GM12873 (cell line): ENCODE measurements around the gene LILRB1.
"Not testable (repeated sequence)": the region's sequence is repeated elsewhere in the genome, so short reads cannot be mapped to it uniquely, and the experiment has no call there.

Experiments used
- TF ChIP-seq, protein P1 (sequence below): IDR thresholded peaks from 2 replicates; pipeline ENCODE4 v1.5.1; 2012; ENCODE audit warnings: low read depth, mild to moderate bottlenecking, moderate library complexity, low read length, control low read depth; ENCODE audit not compliant: insufficient read depth; ENCODE audit errors: missing control alignments

LILRB1 gene

DNA sequence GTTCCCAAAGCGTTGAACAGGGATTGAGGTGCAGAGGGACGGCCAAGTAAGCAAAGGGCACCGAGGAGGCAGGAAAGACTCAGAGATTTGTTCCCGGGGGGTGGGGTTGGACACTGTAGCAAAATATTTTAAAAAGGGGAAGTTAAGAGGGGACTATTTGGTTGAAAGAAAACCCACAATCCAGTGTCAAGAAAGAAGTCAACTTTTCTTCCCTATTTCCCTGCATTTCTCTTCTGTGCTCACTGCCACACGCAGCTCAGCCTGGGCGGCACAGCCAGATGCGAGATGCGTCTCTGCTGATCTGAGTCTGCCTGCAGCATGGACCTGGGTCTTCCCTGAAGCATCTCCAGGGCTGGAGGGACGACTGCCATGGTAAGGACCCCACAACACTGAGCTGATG is at the start of gene LILRB1:
Gene LILRB1 (plus strand): TSS at position 223 of the 400 bp plus-strand sequence. CDS start 590 bp downstream, outside the sequence.
- TF ChIP-seq, protein P1, sequence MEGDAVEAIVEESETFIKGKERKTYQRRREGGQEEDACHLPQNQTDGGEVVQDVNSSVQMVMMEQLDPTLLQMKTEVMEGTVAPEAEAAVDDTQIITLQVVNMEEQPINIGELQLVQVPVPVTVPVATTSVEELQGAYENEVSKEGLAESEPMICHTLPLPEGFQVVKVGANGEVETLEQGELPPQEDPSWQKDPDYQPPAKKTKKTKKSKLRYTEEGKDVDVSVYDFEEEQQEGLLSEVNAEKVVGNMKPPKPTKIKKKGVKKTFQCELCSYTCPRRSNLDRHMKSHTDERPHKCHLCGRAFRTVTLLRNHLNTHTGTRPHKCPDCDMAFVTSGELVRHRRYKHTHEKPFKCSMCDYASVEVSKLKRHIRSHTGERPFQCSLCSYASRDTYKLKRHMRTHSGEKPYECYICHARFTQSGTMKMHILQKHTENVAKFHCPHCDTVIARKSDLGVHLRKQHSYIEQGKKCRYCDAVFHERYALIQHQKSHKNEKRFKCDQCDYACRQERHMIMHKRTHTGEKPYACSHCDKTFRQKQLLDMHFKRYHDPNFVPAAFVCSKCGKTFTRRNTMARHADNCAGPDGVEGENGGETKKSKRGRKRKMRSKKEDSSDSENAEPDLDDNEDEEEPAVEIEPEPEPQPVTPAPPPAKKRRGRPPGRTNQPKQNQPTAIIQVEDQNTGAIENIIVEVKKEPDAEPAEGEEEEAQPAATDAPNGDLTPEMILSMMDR = not testable (repeated sequence)

DNA sequence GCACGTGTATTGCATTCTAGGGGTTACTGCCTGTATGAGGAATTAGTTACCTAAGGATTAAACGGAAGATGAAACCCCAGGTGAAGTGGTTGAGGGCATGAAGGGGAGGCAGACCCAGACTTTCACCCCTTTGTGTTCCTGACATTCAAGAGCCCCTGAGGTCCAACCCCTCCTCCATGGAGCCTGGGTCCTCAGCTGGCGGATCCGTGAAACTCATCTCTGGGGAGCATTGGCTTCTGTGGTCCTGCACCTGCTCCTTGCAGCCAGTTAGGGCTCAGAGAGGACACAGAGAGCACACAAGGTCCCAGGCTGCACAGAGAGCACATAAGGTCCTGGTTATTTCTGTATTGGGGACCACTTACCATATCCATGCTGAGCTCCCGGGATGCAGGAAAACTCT is 43.9 kb upstream of the LILRB1 start:
- TF ChIP-seq, protein P1 = no peak

DNA sequence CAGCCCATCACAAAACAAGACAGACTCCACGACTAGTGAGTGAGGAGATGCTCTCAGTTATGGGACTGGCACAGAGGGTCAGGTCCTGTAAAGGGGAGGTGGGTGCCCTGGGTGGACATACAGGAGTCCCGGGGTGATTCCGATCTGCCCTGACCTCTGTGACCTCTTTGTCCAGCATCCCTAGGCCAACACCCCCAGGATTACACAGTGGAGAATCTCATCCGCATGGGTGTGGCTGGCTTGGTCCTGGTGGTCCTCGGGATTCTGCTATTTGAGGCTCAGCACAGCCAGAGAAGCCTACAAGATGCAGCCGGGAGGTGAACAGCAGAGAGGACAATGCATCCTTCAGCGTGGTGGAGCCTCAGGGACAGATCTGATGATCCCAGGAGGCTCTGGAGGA is 43.3 kb upstream of the LILRB1 start:
- TF ChIP-seq, protein P1 = no peak

- TF ChIP-seq, protein P1 = not testable (repeated sequence)
Measured at GRCh38 chr19:54593445-54593844, 36.8 kb upstream of the LILRB1 start, which contains the start of gene LILRA1. LILRA1 (plus strand) TSS chr19:54593632; CDS start chr19:54594245, 613 bp downstream.

DNA sequence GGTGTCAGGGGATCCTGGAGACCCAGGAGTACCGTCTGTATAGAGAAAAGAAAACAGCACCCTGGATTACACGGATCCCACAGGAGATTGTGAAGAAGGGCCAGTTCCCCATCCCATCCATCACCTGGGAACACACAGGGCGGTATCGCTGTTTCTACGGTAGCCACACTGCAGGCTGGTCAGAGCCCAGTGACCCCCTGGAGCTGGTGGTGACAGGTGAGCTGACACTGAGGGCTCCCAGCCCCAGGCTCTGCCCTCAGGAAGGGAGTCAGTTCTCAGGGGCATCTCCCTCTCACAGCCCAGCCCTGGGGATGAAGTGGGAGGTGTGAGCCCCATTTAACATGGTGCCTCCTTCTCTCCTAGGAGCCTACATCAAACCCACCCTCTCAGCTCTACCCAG is 35.5 kb upstream of the LILRB1 start:
- TF ChIP-seq, protein P1 = no peak

DNA sequence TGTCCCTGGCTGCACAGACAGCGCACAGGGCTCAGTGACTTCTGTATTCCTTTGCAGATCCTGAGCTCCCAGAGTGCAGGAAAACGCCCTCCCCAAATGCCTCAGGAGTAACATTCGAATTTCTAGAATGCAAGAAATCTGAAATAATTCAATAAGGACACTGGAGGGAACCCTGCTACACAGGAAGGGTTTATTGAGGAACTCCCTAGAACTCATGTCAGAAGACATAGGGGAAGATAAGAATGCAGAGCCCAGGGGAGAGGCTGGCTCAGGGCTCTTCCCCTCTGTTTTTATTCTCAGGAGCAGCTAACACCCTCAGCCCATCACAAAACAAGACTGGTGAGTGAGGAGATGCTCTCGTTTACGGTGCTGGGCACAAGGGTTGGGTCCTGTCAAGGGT is 30.1 kb upstream of the LILRB1 start:
- TF ChIP-seq, protein P1 = no peak

GRCh38 chr19:54606230-54606629 is 24.1 kb upstream of the LILRB1 start:
- TF ChIP-seq, protein P1 = no peak
